Fibroblast of villous mesenchyme (primary cell): ENCODE data around the gene MSRB1. TPM values are rescaled to one million over a fixed set of nuclear protein-coding genes. Genes with fewer than 3 reads are reported as not detected.

Experiments
- DNase-seq: peaks from one replicate; pipeline ENCODE4 v3.0.0-alpha.2; 2010; ENCODE audit warnings: low read depth
- H3K4me3 ChIP-seq: 2 replicates; pipeline ENCODE4 v1.5.1; 2011; ENCODE audit warnings: low read depth, mild to moderate bottlenecking, low read length
- CTCF ChIP-seq: IDR thresholded peaks from 2 replicates; pipeline ENCODE4 v1.5.1; 2012; ENCODE audit warnings: low read depth, mild to moderate bottlenecking, low read length; ENCODE audit not compliant: insufficient read depth
- total RNA-seq: library from RNA; depleted of rRNA; stranded (reverse); fragments of >200 nt; gene quantifications from 2 replicates; pipeline ENCODE4 v1.2.3, GENCODE V29; 2012

The MSRB1 gene
- 14.2 and 16.4 TPM in 2 replicates for total RNA-seq

GRCh38 chr16:1942810-1943726 is at the start of gene MSRB1:
TSS of gene MSRB1 (minus strand) at chr16:1943199. CDS start at chr16:1943156, 43 bp downstream.
- no peak for TF ChIP-seq CTCF
- DNase-seq: peak; percentile 98
- peak within 1 kb of the TSS; percentile 93 for H3K4me3 ChIP-seq

- peak overlapping the region; percentile 40 for H3K4me3 ChIP-seq
- TF ChIP-seq CTCF: no peak
- peak; percentile 89 for DNase-seq
Measured at GRCh38 chr16:1991948-1992703, 49.1 kb upstream of the MSRB1 start.

- H3K4me3 ChIP-seq: peak overlapping the region; percentile 40
- no peak for TF ChIP-seq CTCF
- DNase-seq: no peak
Measured at GRCh38 chr16:1991588-1991947, 48.6 kb upstream of the MSRB1 start.

GRCh38 chr16:1991135-1991551 is 48.1 kb upstream of the MSRB1 start:
- DNase-seq: no peak
- H3K4me3 ChIP-seq: no peak overlapping the region
- no peak for TF ChIP-seq CTCF

- DNase-seq: no peak
- no peak for TF ChIP-seq CTCF
- peak overlapping the region; percentile 46 for H3K4me3 ChIP-seq
Measured at GRCh38 chr16:1990351-1991134, 47.5 kb upstream of the MSRB1 start.

GRCh38 chr16:1990101-1990350 is 47.0 kb upstream of the MSRB1 start:
- no peak for TF ChIP-seq CTCF
- H3K4me3 ChIP-seq: peak overlapping the region; percentile 46
- no peak for DNase-seq
